K562 (cell line): ENCODE results near the gene EIF4E. TPM values are rescaled to one million over a fixed set of nuclear protein-coding genes. Genes with fewer than 3 reads are reported as not detected.
A peak's percentile ranks its signal among the peaks of the same experiment; 100 is the strongest.

ENCODE experiments used
- ARID1B ChIP-seq: fragments of 450-650 bp; IDR thresholded peaks from 2 replicates; pipeline ENCODE4 v1.6.1; 2016; ENCODE audit warnings: antibody characterized with exemption, mild to moderate bottlenecking, inconsistent platforms
- ARNT ChIP-seq, 2 experiments: fragments of 450-650 bp; IDR thresholded peaks; 2 replicates each; pipeline ENCODE4 v1.6.1; 2016; ENCODE audit warnings: mild to moderate bottlenecking in 1 of 2
- DPF2 ChIP-seq: fragments of 450-650 bp; IDR thresholded peaks from 2 replicates; pipeline ENCODE4 v1.6.1; 2016
- ELF1 ChIP-seq: fragments of 200-800 bp; sonication (Bioruptor generic); IDR thresholded peaks from 2 replicates; pipeline ENCODE4 v1.6.1; 2016; ENCODE audit warnings: missing genetic modification characterization, missing compliant biosample characterization
- MAFF ChIP-seq: IDR thresholded peaks from 2 replicates; pipeline ENCODE4 v1.6.1; 2012; ENCODE audit warnings: low read length, improper control_type of control experiment
- MAFG ChIP-seq: fragments of 450-650 bp; conservative IDR thresholded peaks from 2 replicates; pipeline ENCODE4 v1.6.1; 2016; ENCODE audit warnings: missing genetic modification characterization, missing compliant biosample characterization
- PBX2 ChIP-seq, 2 experiments: IDR thresholded peaks in 1 of 2; conservative IDR thresholded peaks in 1 of 2; 2 replicates each; pipeline ENCODE4 v1.6.1; 2016; ENCODE audit warnings: low read depth in 2 of 2, mild to moderate bottlenecking in 1 of 2, missing compliant biosample characterization in 1 of 2, missing genetic modification characterization in 1 of 2, moderate library complexity in 1 of 2
- SFPQ ChIP-seq: fragments of 200-400 bp; formaldehyde crosslinking; IDR thresholded peaks from 2 replicates; pipeline ENCODE4 v1.6.1; 2017; ENCODE audit warnings: mild to moderate bottlenecking, low read depth, low read length, moderate library complexity
- TAL1 ChIP-seq: fragments of 450-650 bp; IDR thresholded peaks from 2 replicates; pipeline ENCODE4 v1.6.1; 2016; ENCODE audit warnings: mild to moderate bottlenecking
- TBL1XR1 ChIP-seq, 2 experiments: IDR thresholded peaks; 2 replicates each; pipeline ENCODE4 v1.6.1; 2012; ENCODE audit warnings: improper control_type of control experiment in 2 of 2, low read length in 2 of 2, mild to moderate bottlenecking in 1 of 2
- ZBTB26 ChIP-seq: fragments of 450-650 bp; formaldehyde crosslinking; IDR thresholded peaks from 2 replicates; pipeline ENCODE4 v1.4.0; 2022; ENCODE audit warnings: missing genetic modification characterization
- ZNF121 ChIP-seq: sonication (generic); formaldehyde crosslinking; conservative IDR thresholded peaks from 2 replicates; pipeline ENCODE4 v1.8.0; 2022; ENCODE audit warnings: missing genetic modification reagents
- ZNF318 ChIP-seq, 2 experiments: fragments of 450-650 bp; IDR thresholded peaks; 2 replicates each; pipeline ENCODE4 v1.6.1; 2016; ENCODE audit warnings: mild to moderate bottlenecking in 2 of 2, borderline replicate concordance in 1 of 2, low read depth in 1 of 2, moderate library complexity in 1 of 2
- ZNF778 ChIP-seq: fragments of 450-650 bp; formaldehyde crosslinking; IDR thresholded peaks from 2 replicates; pipeline ENCODE4 v1.4.0; 2020; ENCODE audit warnings: mild to moderate bottlenecking, moderate library complexity
- ZSCAN29 ChIP-seq: fragments of 450-650 bp; IDR thresholded peaks from 2 replicates; pipeline ENCODE4 v1.6.1; 2017
- polyA plus RNA-seq, 8 experiments: library from polyadenylated mRNA; depleted of rRNA in 4 of 8; stranded (reverse) in 5 of 8; unstranded in 3 of 8; fragments of >200 nt; fragmentation: Nextera tagmentation in 2 of 8; fragmentation: Illumina TruSeq in 1 of 8; extraction: Ambion mirVana in 2 of 8; extraction: Trizol in 1 of 8; gene quantifications; 2 replicates each; pipeline versions ENCODE4 v1.2.1 to v1.2.3, GENCODE V29; 2011 to 2014; ENCODE audit warnings: inconsistent platforms in 1 of 8, missing spikeins in 1 of 8
- total RNA-seq, 7 experiments: library from RNA; depleted of rRNA in 6 of 7; stranded (reverse); fragments of >200 nt in 6 of 7; fragmentation: Illumina TruSeq in 2 of 7; extraction: Trizol in 2 of 7; gene quantifications; 2 replicates each; pipeline versions ENCODE4 v1.2.1 to v1.2.3, GENCODE V29; 2011 to 2021; ENCODE audit warnings: low replicate concordance in 1 of 7

EIF4E gene
- total and polyA plus RNA-seq, 9 of the 15 experiments (the other 6 are each of a cell fraction or from before 2014, with no cell fraction given): 164 to 489 (median 179) TPM

DNA sequence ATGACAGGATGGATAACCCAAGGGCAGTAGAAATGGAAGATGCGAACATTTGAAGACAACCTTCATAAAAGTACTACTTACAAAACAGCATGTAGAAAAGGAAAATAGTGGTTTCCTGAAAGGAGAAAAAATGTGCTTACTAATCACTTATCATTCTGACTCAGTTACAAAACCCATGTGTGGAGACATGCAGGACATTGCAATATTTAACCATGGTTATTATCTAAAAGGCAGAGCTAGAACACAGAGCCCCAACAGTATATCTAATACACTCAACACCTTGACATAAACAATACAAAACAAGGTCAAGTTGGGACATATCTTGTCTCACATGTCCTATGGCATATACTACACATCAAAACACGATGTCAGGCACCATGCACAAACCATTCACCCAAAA is 55.9 kb downstream of the EIF4E start (continued):
- TF ChIP-seq ZNF318 (IDR thresholded peaks at IDR 0.05; ENCODE audit: borderline replicate concordance in 1 of 2, low read depth in 1 of 2): no peak
- TF ChIP-seq TAL1: peak; percentile 24; the same call in 1 of the 2 replicates
- TF ChIP-seq SFPQ: no peak
- peak; percentile 63 for TF ChIP-seq ARID1B
- TF ChIP-seq MAFF: peak; percentile 95
- peak; percentile 95 for TF ChIP-seq MAFG (tag)
- peak; percentile 60; the same call in 1 of the 2 replicates for TF ChIP-seq DPF2
- no peak for TF ChIP-seq ZNF778 (CRISPR knock-in tag)
- TF ChIP-seq ZNF121 (CRISPR knock-in tag): no peak
- TF ChIP-seq PBX2 (CRISPR knock-in tag; IDR thresholded peaks at IDR 0.05; ENCODE audit: low read depth): no peak
- 0 out of 2 replicates have a peak, but pooled peaks have one; percentile 28 for TF ChIP-seq PBX2 (tag; conservative IDR thresholded peaks at IDR 0.05; ENCODE audit: low read depth)
- no peak for TF ChIP-seq ZSCAN29
- TF ChIP-seq TBL1XR1 (IDR thresholded peaks at IDR 0.05; ENCODE audit: low read length in 2 of 2): 0 out of 4 replicates have a peak, but pooled peaks of 1 of the 2 experiments have one; percentile 34
- no peak for TF ChIP-seq ELF1
- TF ChIP-seq ZBTB26 (CRISPR knock-in tag): no peak
- TF ChIP-seq ARNT (IDR thresholded peaks at IDR 0.05): no peak
